Measurements from ENCODE around the gene LCOR. TPM values are rescaled to one million over a fixed set of nuclear protein-coding genes. Genes with fewer than 3 reads are reported as not detected.

The LCOR gene
- total RNA-seq, 1 donor from 2014 or later, result 26.2 TPM

DNA sequence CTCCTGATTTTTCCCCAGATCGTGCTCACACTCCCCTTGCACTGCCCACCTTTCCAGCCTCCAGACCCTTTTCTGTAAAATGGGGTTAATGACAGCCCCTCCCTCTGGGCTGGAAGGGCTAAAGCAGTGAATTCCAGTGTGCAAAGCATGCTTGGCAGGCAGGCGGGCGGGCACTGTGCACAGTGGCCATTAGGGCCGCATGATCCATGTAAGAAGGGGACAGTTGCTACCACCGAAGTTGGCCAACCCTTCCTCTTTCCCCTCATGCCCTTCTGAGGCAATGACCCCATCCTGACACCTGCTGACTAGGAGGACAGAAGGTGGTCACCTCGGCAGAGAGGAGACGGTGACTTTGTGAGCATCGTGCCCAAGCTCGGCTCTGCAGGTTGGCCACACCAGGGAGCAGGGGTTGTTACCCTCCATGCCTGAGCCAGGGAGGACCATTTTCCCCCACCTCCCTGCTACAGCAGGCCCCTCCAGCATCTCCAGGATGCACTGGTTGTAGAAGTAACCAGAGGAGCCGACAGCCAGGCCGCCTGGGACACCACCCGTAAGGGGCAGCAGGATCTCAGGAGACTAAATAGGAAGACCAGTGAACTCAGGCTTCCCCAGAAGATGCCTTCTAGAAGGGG, 187.2 kb downstream of the LCOR start:
- intact Hi-C loops (cut with micrococcal nuclease), result no loop called here
- no peaks in the 10 kb centered on the region for H3K36me3 Mint-ChIP-seq (ENCODE audit: low read depth)
- no peak overlapping the region for H3K4me3 Mint-ChIP-seq
- peaks cover 34% of the 10 kb centered on the region for H3K4me1 Mint-ChIP-seq (ENCODE audit: low read depth)
- H3K9me3 Mint-ChIP-seq, result no peaks in the 10 kb centered on the region
- H3K27ac Mint-ChIP-seq, result no peak overlapping the region
- DNase-seq (ENCODE audit: low spot score), result no peak
- H3K27me3 Mint-ChIP-seq (ENCODE audit: insufficient read depth), result peaks cover 2% of the 10 kb centered on the region

DNA sequence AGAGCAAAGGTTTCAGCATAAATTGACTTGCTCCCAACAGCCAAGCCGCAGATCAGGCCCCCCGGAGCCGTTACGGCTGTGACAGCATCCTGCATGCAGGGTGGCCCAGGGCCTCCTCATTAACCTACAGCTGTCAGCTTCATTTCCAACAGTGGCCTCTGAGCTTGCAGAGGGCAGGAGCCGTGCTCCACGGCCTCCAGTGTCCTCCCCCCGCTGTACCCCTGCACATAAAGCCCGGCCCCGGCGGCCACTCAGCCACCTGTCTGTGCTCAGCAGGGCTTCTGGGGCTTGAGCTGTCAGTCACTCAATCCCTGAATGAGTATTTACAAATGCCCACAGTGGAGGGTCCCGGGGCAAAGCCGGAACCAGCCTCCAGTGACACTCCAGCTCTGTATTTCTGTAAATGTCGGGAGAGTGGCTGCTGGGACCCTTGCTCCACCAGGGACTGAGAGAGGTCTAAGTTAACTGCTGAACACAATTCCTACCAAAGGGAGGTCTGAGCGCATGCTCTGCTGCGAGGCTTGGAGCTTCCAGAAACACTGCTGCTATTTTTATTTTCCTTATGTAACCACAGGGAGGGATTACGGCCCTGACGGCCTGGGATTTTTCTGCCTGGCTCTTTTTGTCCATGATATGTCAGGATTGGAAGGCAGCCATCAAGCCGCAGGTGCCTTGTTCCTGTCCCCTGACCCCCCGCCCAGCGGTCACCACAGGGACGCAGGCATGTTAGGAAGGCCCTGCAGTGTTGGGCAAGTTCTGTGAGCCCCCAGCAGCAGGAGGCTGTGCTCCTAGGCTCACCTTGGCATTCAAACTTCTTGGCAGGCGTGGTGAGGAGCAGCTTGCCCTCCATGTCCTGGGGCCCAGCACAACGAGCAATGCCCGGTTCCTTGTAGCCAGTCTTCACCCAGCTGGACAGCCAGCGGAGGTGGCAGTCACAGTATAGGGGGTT, 188.6 kb downstream of the LCOR start:
- H3K27ac Mint-ChIP-seq, result no peak overlapping the region
- DNase-seq (ENCODE audit: low spot score), result no peak
- H3K27me3 Mint-ChIP-seq (ENCODE audit: insufficient read depth), result peaks cover 2% of the 10 kb centered on the region
- H3K4me1 Mint-ChIP-seq (ENCODE audit: low read depth), result peaks cover 25% of the 10 kb centered on the region
- no peaks in the 10 kb centered on the region for H3K9me3 Mint-ChIP-seq
- H3K4me3 Mint-ChIP-seq, result no peak overlapping the region
- H3K36me3 Mint-ChIP-seq (ENCODE audit: low read depth), result no peaks in the 10 kb centered on the region
- intact Hi-C loops (cut with micrococcal nuclease), result no loop called here

DNA sequence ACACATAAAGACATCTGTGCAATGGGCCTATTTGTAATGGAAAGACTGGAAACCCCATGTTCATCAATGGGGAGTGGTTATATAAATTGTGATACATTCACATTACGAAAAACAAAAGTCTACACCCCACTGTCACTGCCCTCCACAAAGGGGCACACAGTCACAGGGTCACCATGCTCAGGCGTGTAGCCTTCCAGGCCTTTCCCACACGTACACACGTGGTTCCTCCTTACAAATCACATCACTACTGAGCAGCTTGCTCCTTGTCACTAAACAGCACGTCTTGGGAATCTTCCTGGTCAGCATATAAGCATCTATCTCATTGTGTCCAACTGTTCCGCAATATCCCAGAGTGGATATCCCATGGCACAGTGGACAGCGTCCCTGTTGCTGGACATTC, 190.5 kb downstream of the LCOR start:
- intact Hi-C loops (cut with micrococcal nuclease), result no loop called here
- peaks cover 1% of the 10 kb centered on the region for H3K27me3 Mint-ChIP-seq (ENCODE audit: insufficient read depth)

DNA sequence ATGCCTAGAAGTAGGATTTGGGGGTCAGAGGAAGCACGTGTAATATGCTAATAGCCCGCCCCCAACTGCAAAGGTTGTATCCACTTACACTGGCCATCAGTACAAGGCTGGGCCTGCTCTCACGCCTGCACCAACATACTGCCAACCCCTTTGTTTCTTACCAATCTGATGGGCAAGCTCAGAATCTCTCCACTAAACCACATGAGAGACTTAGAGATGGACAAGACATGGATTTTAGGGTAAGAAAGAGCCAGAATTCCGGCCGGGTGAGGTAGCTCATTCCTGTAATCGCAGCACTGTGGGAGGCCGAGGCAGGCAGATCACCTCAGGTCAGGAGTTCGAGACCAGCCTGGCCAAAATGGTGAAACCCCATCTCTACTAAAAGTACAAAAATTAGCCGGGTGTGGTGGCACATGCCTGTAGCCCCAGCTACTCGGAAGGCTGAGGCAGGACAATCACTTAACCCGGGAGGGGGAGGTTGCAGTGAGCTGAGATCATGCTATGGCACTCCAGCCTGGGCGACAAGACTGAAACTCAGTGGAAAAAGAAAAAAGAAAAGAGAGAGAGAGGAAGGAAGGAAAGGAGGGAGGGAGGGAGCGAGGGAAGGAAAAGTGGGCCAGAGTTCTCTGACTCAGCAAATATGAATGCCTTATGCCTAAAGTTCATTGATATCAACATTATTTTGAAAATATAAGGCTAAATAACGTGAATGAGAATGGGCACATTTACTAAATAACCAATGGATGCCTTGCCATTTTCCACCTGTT, 191.5 kb downstream of the LCOR start:
- H3K36me3 Mint-ChIP-seq (ENCODE audit: low read depth), result no peaks in the 10 kb centered on the region
- no peaks in the 10 kb centered on the region for H3K9me3 Mint-ChIP-seq
- DNase-seq (ENCODE audit: low spot score), result no peak
- H3K4me1 Mint-ChIP-seq (ENCODE audit: low read depth), result peaks cover 10% of the 10 kb centered on the region
- no peak overlapping the region for H3K4me3 Mint-ChIP-seq
- H3K27ac Mint-ChIP-seq, result no peak overlapping the region
- intact Hi-C loops (cut with micrococcal nuclease), result loop anchor here (2.0 kb wide), 1 partner anchor 193 kb away; no protein-coding TSS in a partner anchor
- H3K27me3 Mint-ChIP-seq (ENCODE audit: insufficient read depth), result peaks cover 7% of the 10 kb centered on the region

More for the DNA sequence above, 190.5 kb downstream of the LCOR start:
- Mint-ChIP-seq H3K4me3 (no peak overlapping the region), H3K4me1 (ENCODE audit: low read depth) (peaks cover 12% of the 10 kb centered on the region), H3K27ac (no peak overlapping the region), H3K36me3 (ENCODE audit: low read depth) (no peaks in the 10 kb centered on the region), H3K9me3 (no peaks in the 10 kb centered on the region)
- DNase-seq (ENCODE audit: low spot score), result no peak

DNA sequence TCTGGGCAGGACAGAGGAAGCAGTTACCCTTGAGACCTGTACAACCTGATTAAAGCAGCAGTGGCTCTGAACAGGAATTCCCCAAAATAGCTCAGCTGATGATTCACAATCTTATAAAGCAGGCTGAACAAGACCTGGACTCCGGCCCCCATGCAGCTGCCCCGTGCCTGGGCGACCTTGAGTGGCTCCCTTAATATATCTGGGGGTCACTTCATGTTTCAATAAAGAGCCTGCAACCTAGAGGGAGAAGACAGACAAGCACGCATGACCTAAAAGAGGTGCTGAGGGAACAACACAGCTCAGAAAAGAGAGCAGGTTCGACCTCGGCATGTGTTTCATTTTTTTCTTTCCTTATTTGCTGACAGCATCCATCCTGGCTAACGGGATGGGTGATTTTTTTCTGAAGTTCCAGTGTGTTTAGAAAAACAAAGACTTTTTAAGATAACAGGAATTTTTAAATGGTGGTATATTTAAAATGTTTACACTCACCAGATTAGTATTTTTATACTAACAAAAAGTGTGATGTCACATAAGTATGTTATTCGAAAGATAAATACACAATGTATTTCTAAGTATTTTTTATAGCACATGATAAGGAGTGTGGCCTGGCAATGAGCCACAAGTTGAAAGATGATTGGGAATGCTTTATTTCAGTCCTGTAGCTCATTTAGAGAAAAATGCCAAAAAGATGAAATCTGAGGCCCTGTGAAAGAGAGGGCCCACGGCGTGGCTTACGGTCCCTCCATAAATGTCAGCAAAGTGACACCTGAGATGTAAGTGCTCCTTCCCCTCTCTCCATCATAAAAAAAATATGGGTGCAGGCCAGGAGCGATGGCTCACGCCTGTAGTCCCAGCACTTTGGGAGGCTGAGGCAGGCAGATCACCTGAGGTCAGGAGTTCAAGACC, 192.3 kb downstream of the LCOR start:
- peaks cover 11% of the 10 kb centered on the region for H3K27me3 Mint-ChIP-seq (ENCODE audit: insufficient read depth)
- H3K36me3 Mint-ChIP-seq (ENCODE audit: low read depth), result no peaks in the 10 kb centered on the region
- no peak overlapping the region for H3K27ac Mint-ChIP-seq
- peaks cover 10% of the 10 kb centered on the region for H3K4me1 Mint-ChIP-seq (ENCODE audit: low read depth)
- no peak for DNase-seq (ENCODE audit: low spot score)
- H3K9me3 Mint-ChIP-seq, result no peaks in the 10 kb centered on the region
- intact Hi-C loops (cut with micrococcal nuclease), result loop anchor here (1.0 to 5.0 kb wide), 6 partner anchors 114 to 628 kb away; no protein-coding TSS in a partner anchor
- H3K4me3 Mint-ChIP-seq, result no peak overlapping the region

DNA sequence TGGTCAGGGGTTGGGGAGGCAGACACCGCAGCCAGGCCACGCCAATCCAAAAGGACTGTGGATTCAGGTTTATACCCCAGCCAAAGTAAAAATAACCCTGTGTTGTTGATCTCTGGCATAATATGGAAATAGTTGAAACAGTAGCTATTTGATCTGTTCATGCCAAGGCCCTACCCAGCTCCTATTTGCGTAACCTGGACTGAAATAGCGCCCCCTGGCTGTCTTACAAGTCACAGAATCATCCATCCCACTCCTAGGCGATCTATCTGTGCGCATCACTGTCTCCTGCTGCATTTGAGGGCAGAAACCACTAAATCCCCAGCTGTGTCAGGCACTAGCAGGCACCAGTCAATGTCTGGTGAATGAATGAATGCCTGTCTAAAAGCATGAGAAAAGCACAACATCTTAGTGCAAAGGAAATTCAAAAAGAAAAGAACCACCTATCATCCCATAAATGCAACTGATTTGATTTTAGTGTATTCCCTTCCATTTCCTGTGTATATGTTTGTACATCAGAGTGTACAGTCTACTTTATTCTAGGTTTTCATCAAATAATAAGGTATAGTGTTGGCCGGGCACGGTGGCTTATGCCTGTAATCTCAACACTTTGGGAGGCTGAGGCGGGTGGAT, 193.6 kb downstream of the LCOR start:
- Mint-ChIP-seq H3K9me3 (no peaks in the 10 kb centered on the region), H3K4me3 (no peak overlapping the region), H3K4me1 (ENCODE audit: low read depth) (peaks cover 10% of the 10 kb centered on the region), H3K27ac (no peak overlapping the region), H3K36me3 (ENCODE audit: low read depth) (no peaks in the 10 kb centered on the region), H3K27me3 (ENCODE audit: insufficient read depth) (peaks cover 17% of the 10 kb centered on the region)
- DNase-seq (ENCODE audit: low spot score), result peak; percentile 41
- intact Hi-C loops (cut with micrococcal nuclease), result loop anchor here (1.0 to 5.0 kb wide), 6 partner anchors 115 to 629 kb away; no protein-coding TSS in a partner anchor

DNA sequence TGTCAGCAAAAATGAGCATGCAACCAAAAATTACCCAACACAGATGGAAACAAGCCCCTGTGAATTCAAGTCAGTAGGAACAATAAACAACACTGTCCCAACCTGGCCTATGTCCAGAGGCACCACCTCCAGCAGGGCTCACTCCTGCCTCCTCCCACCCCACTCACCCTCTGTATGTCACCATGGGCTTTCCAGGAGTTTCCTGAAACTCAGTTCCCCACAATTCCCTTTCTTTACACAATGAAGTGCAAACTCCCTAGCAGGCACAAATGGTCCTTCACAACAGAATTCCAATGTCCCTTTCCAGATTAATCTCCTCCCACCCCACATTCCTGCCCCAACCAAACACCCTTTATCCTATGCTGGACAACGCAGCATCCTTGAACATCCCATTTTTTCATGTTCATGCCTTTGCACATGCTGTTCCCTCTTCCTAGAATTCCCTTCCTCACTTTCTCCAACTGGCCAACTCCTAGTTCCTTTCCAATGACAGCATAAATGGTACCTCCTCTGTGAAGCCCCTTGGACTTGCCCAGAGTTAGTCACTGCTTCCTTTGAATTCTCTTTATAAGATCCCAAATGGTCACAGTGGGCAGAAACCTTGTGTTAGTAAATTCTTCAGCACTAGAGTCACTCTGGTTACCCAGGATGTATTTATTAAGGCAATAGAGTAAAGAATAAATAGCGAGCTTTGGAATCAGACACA, 196.2 kb downstream of the LCOR start:
- no peak for DNase-seq (ENCODE audit: low spot score)
- Mint-ChIP-seq H3K27me3 (ENCODE audit: insufficient read depth) (peaks cover 17% of the 10 kb centered on the region), H3K27ac (no peak overlapping the region), H3K4me3 (no peak overlapping the region), H3K9me3 (no peaks in the 10 kb centered on the region), H3K4me1 (ENCODE audit: low read depth) (peaks cover 3% of the 10 kb centered on the region), H3K36me3 (ENCODE audit: low read depth) (no peaks in the 10 kb centered on the region)
- intact Hi-C loops (cut with micrococcal nuclease), result loop anchor here (5.0 kb wide), 1 partner anchor 386 kb away; no protein-coding TSS in a partner anchor

DNA sequence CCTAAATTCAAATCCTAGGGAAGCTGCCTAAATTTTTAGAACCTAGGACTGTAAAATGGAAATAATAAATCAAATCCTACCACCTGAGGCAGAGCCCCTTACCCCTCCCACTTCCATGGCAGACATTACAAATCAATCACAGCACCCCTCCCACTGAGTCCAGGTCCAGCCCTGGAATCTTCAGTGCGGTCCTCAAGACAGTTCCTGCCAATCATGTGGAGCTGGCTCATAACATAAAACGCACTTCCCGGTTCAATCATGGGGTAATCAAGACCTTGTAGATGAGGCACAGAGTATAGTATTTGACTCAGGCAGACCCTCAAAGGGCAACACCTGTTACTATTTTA, 196.7 kb downstream of the LCOR start:
- H3K27me3 Mint-ChIP-seq (ENCODE audit: insufficient read depth), result peaks cover 17% of the 10 kb centered on the region
- H3K27ac Mint-ChIP-seq, result no peak overlapping the region
- intact Hi-C loops (cut with micrococcal nuclease), result loop anchor here (5.0 kb wide), 1 partner anchor 387 kb away; no protein-coding TSS in a partner anchor
- no peak overlapping the region for H3K4me3 Mint-ChIP-seq
- H3K36me3 Mint-ChIP-seq (ENCODE audit: low read depth), result no peaks in the 10 kb centered on the region
- no peaks in the 10 kb centered on the region for H3K9me3 Mint-ChIP-seq
- peaks cover 3% of the 10 kb centered on the region for H3K4me1 Mint-ChIP-seq (ENCODE audit: low read depth)
- no peak for DNase-seq (ENCODE audit: low spot score)

DNA sequence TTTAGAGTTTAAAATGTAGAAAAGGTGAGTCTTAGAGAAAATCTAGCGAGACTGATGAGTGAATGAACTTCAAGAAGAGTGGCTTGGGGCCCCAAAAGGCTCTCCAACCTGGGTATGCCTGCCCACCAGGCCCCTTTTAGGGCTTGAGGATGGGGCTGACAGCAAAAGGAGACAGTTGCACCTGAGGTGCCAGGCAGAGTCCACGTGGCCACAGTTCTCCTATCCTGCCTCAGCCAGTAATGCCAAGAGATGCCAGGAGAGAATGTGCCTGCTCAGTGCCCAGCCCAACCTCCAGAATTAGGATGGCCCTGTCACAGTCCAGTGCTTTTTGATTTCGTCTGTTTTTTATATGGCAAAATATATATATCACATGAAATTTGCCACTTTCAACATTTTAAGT, 197.2 kb downstream of the LCOR start:
- DNase-seq (ENCODE audit: low spot score), result no peak
- no peak overlapping the region for H3K4me3 Mint-ChIP-seq
- intact Hi-C loops (cut with micrococcal nuclease), result loop anchor here (5.0 kb wide), 1 partner anchor 387 kb away; no protein-coding TSS in a partner anchor
- H3K36me3 Mint-ChIP-seq (ENCODE audit: low read depth), result no peaks in the 10 kb centered on the region
- H3K27ac Mint-ChIP-seq, result no peak overlapping the region
- peaks cover 17% of the 10 kb centered on the region for H3K27me3 Mint-ChIP-seq (ENCODE audit: insufficient read depth)
- no peaks in the 10 kb centered on the region for H3K9me3 Mint-ChIP-seq
- H3K4me1 Mint-ChIP-seq (ENCODE audit: low read depth), result no peaks in the 10 kb centered on the region

DNA sequence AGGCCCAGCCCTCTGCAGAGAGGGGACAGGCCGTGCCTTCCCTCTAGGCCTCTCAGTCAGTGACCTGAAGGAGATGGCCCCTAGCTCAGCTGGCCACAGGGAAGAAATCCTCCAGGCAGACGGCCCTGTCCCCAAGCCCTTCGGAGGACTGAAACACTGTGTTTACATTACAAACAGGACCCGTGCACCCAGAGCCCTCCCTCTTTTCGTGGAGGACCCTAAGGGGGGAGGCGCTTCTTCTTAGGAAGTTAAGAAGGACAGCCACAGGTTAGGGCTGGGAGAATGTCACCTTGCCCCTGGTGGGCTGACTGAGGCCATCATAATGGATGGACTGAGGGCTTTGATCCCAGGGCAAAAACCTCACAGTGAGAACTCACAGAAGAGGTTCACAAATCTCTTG, 198.8 kb downstream of the LCOR start:
- no peak for DNase-seq (ENCODE audit: low spot score)
- H3K36me3 Mint-ChIP-seq (ENCODE audit: low read depth), result no peaks in the 10 kb centered on the region
- H3K4me3 Mint-ChIP-seq, result no peak overlapping the region
- H3K27ac Mint-ChIP-seq, result no peak overlapping the region
- H3K27me3 Mint-ChIP-seq (ENCODE audit: insufficient read depth), result peaks cover 21% of the 10 kb centered on the region
- no peaks in the 10 kb centered on the region for H3K9me3 Mint-ChIP-seq
- no peaks in the 10 kb centered on the region for H3K4me1 Mint-ChIP-seq (ENCODE audit: low read depth)
- intact Hi-C loops (cut with micrococcal nuclease), result no loop called here

DNA sequence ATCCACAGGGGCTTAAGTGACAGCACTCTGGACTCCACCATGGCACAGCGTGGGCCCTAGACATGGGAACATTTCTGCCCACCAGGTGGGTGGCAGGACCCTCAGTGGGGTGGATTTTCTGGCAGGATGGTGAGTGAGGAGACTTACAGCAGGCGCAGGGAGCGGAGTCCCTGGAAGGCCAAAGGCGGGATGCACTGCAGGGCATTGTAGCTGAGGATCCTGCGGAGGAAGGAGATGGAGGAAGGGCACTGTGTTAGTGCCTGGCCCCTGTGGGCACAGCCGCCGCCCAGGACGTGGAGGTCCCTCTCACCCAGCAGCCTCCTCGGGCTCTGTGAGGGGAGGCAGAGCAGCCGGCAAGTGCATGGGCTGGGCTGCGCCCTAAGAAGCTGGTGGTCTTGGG, 199.4 kb downstream of the LCOR start:
- Mint-ChIP-seq H3K4me1 (ENCODE audit: low read depth) (no peaks in the 10 kb centered on the region), H3K27ac (no peak overlapping the region), H3K4me3 (no peak overlapping the region), H3K36me3 (ENCODE audit: low read depth) (no peaks in the 10 kb centered on the region), H3K9me3 (no peaks in the 10 kb centered on the region), H3K27me3 (ENCODE audit: insufficient read depth) (peaks cover 22% of the 10 kb centered on the region)
- no peak for DNase-seq (ENCODE audit: low spot score)
- intact Hi-C loops (cut with micrococcal nuclease), result no loop called here

All from activated T-helper 1 cell treated with anti-CD3 and anti-CD28 coated beads, Interleukin-12 subunit alpha, Interleukin-12 subunit beta, Interleukin-2, Interleukin-4 antibody, amounts not matched to agents 30 ng/mL and 10 ng/mL and 1 ng/mL, durations not matched to agents 14 hours and 24 hours and 36 hours (primary cell).